T-helper 17 cell (primary cell): ENCODE data around the gene DESI2. TPM values are rescaled to one million over a fixed set of nuclear protein-coding genes. Genes with fewer than 3 reads are reported as not detected.
A peak's percentile ranks its signal among the peaks of the same experiment; 100 is the strongest.

Experiments
- ATAC-seq: fragments of 150-1000 bp; cut with Tn5 transposase; 2 replicates; pipeline ENCODE4 v1.10.0; 2021; ENCODE audit warnings: mild to moderate bottlenecking, moderate library complexity
- DNase-seq, 3 donors: peaks; one replicate each; pipeline versions ENCODE4 v3.0.0 to v3.0.0-alpha.2; 2020 to 2021
- H3K9me3 ChIP-seq: one replicate; pipeline ENCODE4 v1.7.0; 2013; ENCODE audit warnings: low read length, mild to moderate bottlenecking; ENCODE audit not compliant: control insufficient read depth, poor library complexity, severe bottlenecking
- H3K27ac Mint-ChIP-seq: one replicate; pipeline ENCODE4 v1.8.0; 2022; ENCODE audit warnings: mild to moderate bottlenecking, moderate library complexity, mixed read lengths
- H3K27me3 Mint-ChIP-seq: one replicate; pipeline ENCODE4 v1.8.0; 2022; ENCODE audit warnings: mixed read lengths
- H3K36me3 Mint-ChIP-seq: one replicate; pipeline ENCODE4 v1.8.0; 2022; ENCODE audit warnings: low read depth, mixed read lengths
- H3K4me1 Mint-ChIP-seq: one replicate; pipeline ENCODE4 v1.8.0; 2022; ENCODE audit warnings: mild to moderate bottlenecking, mixed read lengths
- H3K4me3 Mint-ChIP-seq: one replicate; pipeline ENCODE4 v1.8.0; 2022; ENCODE audit warnings: mild to moderate bottlenecking, moderate library complexity, mixed read lengths
- total RNA-seq, 4 donors: library from RNA in 2 of 4; stranded (reverse) in 2 of 4; gene quantifications; one replicate each; pipeline ENCODE4 v1.2.3 and lab custom pipeline; 2022 to 2026

The DESI2 gene
- total RNA-seq (10 to 100 TPM; 13.4 to 19.6 TPM), total RNA-seq (lab: John Stamatoyannopoulos, UW) (35.1 to 79.8 reads per million in 2 donors)

- no peaks in the 10 kb centered on the region for H3K27me3 Mint-ChIP-seq
- DNase-seq (peak; percentile 95 to 98 (median 96)), ATAC-seq (peak; percentile 93)
- no peaks in the 10 kb centered on the region for H3K9me3 ChIP-seq
- H3K4me3 Mint-ChIP-seq: no peak within 1 kb of the TSS
- peaks cover 23% of the 10 kb centered on the region for H3K4me1 Mint-ChIP-seq
- H3K36me3 Mint-ChIP-seq: peaks cover 2% of the 10 kb centered on the region
- H3K27ac Mint-ChIP-seq: peak within 1 kb of the TSS; percentile 78
These were observed at the start of gene DESI2 for GRCh38 chr1:244652623-244653438. Gene DESI2 (plus strand): TSS chr1:244653126. CDS start chr1:244653314, 188 bp downstream.

- Mint-ChIP-seq H3K27me3 (peaks cover 41% of the 10 kb centered on the region), H3K36me3 (peaks cover 3% of the 10 kb centered on the region), H3K27ac (no peak overlapping the region), H3K4me3 (no peak overlapping the region), H3K4me1 (peaks cover 15% of the 10 kb centered on the region)
- H3K9me3 ChIP-seq: no peaks in the 10 kb centered on the region
- ATAC-seq (no peak), DNase-seq (no peak)
These were observed 49.4 kb upstream of the DESI2 start for GRCh38 chr1:244603498-244603897.

GRCh38 chr1:244605835-244606370 is 47.0 kb upstream of the DESI2 start:
- Mint-ChIP-seq H3K27ac (no peak overlapping the region), H3K27me3 (peaks cover 34% of the 10 kb centered on the region), H3K4me1 (peaks cover 4% of the 10 kb centered on the region), H3K36me3 (peaks cover 3% of the 10 kb centered on the region), H3K4me3 (no peak overlapping the region)
- H3K9me3 ChIP-seq: no peaks in the 10 kb centered on the region
- ATAC-seq (no peak), DNase-seq (no peak)

GRCh38 chr1:244614113-244614836 is 38.7 kb upstream of the DESI2 start:
- peaks cover 2% of the 10 kb centered on the region for H3K4me1 Mint-ChIP-seq
- H3K4me3 Mint-ChIP-seq: no peak overlapping the region
- ATAC-seq (no peak), DNase-seq (no peak)
- H3K9me3 ChIP-seq: no peaks in the 10 kb centered on the region
- H3K27me3 Mint-ChIP-seq: no peaks in the 10 kb centered on the region
- H3K27ac Mint-ChIP-seq: no peak overlapping the region
- no peaks in the 10 kb centered on the region for H3K36me3 Mint-ChIP-seq

- H3K4me3 Mint-ChIP-seq: no peak overlapping the region
- no peak for DNase-seq
- H3K27ac Mint-ChIP-seq: no peak overlapping the region
- peaks cover 2% of the 10 kb centered on the region for H3K4me1 Mint-ChIP-seq
- H3K27me3 Mint-ChIP-seq: no peaks in the 10 kb centered on the region
- H3K36me3 Mint-ChIP-seq: no peaks in the 10 kb centered on the region
- ATAC-seq: no peak
- no peaks in the 10 kb centered on the region for H3K9me3 ChIP-seq
These were observed 38.0 kb upstream of the DESI2 start for GRCh38 chr1:244614879-244615278.

GRCh38 chr1:244615301-244615700 is 37.6 kb upstream of the DESI2 start:
- Mint-ChIP-seq H3K4me1 (peaks cover 2% of the 10 kb centered on the region), H3K27me3 (no peaks in the 10 kb centered on the region), H3K36me3 (no peaks in the 10 kb centered on the region), H3K4me3 (no peak overlapping the region), H3K27ac (no peak overlapping the region)
- ATAC-seq (no peak), DNase-seq (no peak)
- H3K9me3 ChIP-seq: no peaks in the 10 kb centered on the region

- no peak overlapping the region for H3K4me3 Mint-ChIP-seq
- no peaks in the 10 kb centered on the region for H3K9me3 ChIP-seq
- H3K36me3 Mint-ChIP-seq: peaks cover 2% of the 10 kb centered on the region
- ATAC-seq (no peak), DNase-seq (no peak)
- no peak overlapping the region for H3K27ac Mint-ChIP-seq
- peaks cover 36% of the 10 kb centered on the region for H3K27me3 Mint-ChIP-seq
- peaks cover 5% of the 10 kb centered on the region for H3K4me1 Mint-ChIP-seq
These were observed 26.2 kb upstream of the DESI2 start for GRCh38 chr1:244626709-244627108.

- no peak overlapping the region for H3K4me3 Mint-ChIP-seq
- no peak for ATAC-seq
These were observed 24.1 kb upstream of the DESI2 start for GRCh38 chr1:244628789-244629188.

GRCh38 chr1:244633140-244633539 is 19.8 kb upstream of the DESI2 start:
- Mint-ChIP-seq H3K4me3 (no peak overlapping the region), H3K27me3 (peaks cover 22% of the 10 kb centered on the region), H3K27ac (no peak overlapping the region), H3K4me1 (no peaks in the 10 kb centered on the region), H3K36me3 (no peaks in the 10 kb centered on the region)
- ATAC-seq (no peak), DNase-seq (no peak)
- H3K9me3 ChIP-seq: no peaks in the 10 kb centered on the region

More at GRCh38 chr1:244628789-244629188, 24.1 kb upstream of the DESI2 start:
- H3K9me3 ChIP-seq: no peaks in the 10 kb centered on the region
- DNase-seq: no peak
- Mint-ChIP-seq H3K4me1 (peaks cover 5% of the 10 kb centered on the region), H3K27me3 (peaks cover 36% of the 10 kb centered on the region), H3K27ac (no peak overlapping the region), H3K36me3 (peaks cover 2% of the 10 kb centered on the region)

- Mint-ChIP-seq H3K4me3 (no peak overlapping the region), H3K4me1 (no peaks in the 10 kb centered on the region), H3K27ac (no peak overlapping the region), H3K27me3 (peaks cover 11% of the 10 kb centered on the region), H3K36me3 (no peaks in the 10 kb centered on the region)
- no peaks in the 10 kb centered on the region for H3K9me3 ChIP-seq
- ATAC-seq: no peak
- no peak for DNase-seq
These were observed 18.4 kb upstream of the DESI2 start for GRCh38 chr1:244634546-244634945.

GRCh38 chr1:244636488-244637259 is 16.3 kb upstream of the DESI2 start:
- Mint-ChIP-seq H3K27ac (no peak overlapping the region), H3K4me1 (no peaks in the 10 kb centered on the region), H3K36me3 (no peaks in the 10 kb centered on the region), H3K4me3 (no peak overlapping the region), H3K27me3 (peaks cover 9% of the 10 kb centered on the region)
- ATAC-seq (no peak), DNase-seq (no peak)
- no peaks in the 10 kb centered on the region for H3K9me3 ChIP-seq

GRCh38 chr1:244639561-244639960 is 13.4 kb upstream of the DESI2 start:
- peaks cover 25% of the 10 kb centered on the region for H3K27me3 Mint-ChIP-seq
- H3K36me3 Mint-ChIP-seq: peaks cover 4% of the 10 kb centered on the region
- no peak for DNase-seq
- no peak overlapping the region for H3K27ac Mint-ChIP-seq
- ATAC-seq: no peak
- H3K4me3 Mint-ChIP-seq: no peak overlapping the region
- no peaks in the 10 kb centered on the region for H3K9me3 ChIP-seq
- no peaks in the 10 kb centered on the region for H3K4me1 Mint-ChIP-seq

GRCh38 chr1:244640917-244641316 is 12.0 kb upstream of the DESI2 start:
- no peak overlapping the region for H3K4me3 Mint-ChIP-seq

More at GRCh38 chr1:244640917-244641316, 12.0 kb upstream of the DESI2 start:
- Mint-ChIP-seq H3K27ac (no peak overlapping the region), H3K4me1 (no peaks in the 10 kb centered on the region), H3K36me3 (peaks cover 4% of the 10 kb centered on the region), H3K27me3 (peaks cover 34% of the 10 kb centered on the region)
- no peaks in the 10 kb centered on the region for H3K9me3 ChIP-seq
- DNase-seq (no peak), ATAC-seq (no peak)
